Activated naive CD4-positive, alpha-beta T cell treated with anti-CD3 and anti-CD28 coated beads, Interleukin-2, amount 50 U/mL, for 72 hours (primary cell): ENCODE data around the gene APMAP. TPM values are rescaled to one million over a fixed set of nuclear protein-coding genes. Genes with fewer than 3 reads are reported as not detected.

Experiments
- total RNA-seq, 2 donors: library from RNA; stranded (reverse); gene quantifications; one replicate each; pipeline ENCODE4 v1.2.3, GENCODE V29; 2022

The APMAP gene
- total RNA-seq, 2 donors from 2014 or later = 33.7 to 57.6 TPM

Other genes starting within 250 kb of the APMAP start
- gene CST7, start 43.5 kb downstream of the APMAP start, total RNA-seq = 10 to 100 TPM; 29.8 to 50.3 TPM
- gene ACSS1, start 65.4 kb upstream of the APMAP start, total RNA-seq = 10 to 100 TPM in 1 of 2 donors, 1 to 10 TPM in 1; 5.5 to 11.3 TPM
- not detected for gene VSX1, start 89.4 kb upstream of the APMAP start, total RNA-seq
- gene ENTPD6, start 203.0 kb upstream of the APMAP start, total RNA-seq = 10 to 100 TPM; 38.8 to 45.6 TPM